Measurements from ENCODE around the gene ALOX15.
"Not testable (repeated sequence)": the region's sequence is repeated elsewhere in the genome, so short reads cannot be mapped to it uniquely, and the experiment has no call there.

DNA sequence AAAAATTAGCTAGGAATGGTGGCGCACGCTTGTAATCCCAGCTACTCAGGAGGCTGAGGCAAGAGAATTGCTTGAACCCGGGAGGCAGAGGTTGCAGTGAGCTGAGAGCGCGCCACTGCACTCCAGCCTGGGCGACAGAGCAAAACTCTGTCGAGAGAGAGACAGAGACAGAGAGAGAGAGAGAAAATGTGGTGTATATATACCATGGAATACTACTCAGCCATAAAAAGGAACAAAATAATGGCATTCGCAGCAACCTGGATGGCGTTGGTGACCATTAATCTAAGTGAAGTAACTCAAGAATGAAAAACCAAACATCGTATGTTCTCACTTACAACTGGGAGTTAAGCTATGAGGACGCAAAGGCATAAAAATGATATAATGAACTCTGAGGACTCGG is 48.4 kb upstream of the ALOX15 start:
- not testable (repeated sequence) for TF ChIP-seq EZH2 (IDR thresholded peaks at IDR 0.05; ENCODE audit: borderline replicate concordance, insufficient read depth, low read length, poor library complexity, severe bottlenecking)
- TF ChIP-seq, protein P1, sequence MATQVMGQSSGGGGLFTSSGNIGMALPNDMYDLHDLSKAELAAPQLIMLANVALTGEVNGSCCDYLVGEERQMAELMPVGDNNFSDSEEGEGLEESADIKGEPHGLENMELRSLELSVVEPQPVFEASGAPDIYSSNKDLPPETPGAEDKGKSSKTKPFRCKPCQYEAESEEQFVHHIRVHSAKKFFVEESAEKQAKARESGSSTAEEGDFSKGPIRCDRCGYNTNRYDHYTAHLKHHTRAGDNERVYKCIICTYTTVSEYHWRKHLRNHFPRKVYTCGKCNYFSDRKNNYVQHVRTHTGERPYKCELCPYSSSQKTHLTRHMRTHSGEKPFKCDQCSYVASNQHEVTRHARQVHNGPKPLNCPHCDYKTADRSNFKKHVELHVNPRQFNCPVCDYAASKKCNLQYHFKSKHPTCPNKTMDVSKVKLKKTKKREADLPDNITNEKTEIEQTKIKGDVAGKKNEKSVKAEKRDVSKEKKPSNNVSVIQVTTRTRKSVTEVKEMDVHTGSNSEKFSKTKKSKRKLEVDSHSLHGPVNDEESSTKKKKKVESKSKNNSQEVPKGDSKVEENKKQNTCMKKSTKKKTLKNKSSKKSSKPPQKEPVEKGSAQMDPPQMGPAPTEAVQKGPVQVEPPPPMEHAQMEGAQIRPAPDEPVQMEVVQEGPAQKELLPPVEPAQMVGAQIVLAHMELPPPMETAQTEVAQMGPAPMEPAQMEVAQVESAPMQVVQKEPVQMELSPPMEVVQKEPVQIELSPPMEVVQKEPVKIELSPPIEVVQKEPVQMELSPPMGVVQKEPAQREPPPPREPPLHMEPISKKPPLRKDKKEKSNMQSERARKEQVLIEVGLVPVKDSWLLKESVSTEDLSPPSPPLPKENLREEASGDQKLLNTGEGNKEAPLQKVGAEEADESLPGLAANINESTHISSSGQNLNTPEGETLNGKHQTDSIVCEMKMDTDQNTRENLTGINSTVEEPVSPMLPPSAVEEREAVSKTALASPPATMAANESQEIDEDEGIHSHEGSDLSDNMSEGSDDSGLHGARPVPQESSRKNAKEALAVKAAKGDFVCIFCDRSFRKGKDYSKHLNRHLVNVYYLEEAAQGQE (IDR thresholded peaks at IDR 0.05; ENCODE audit: borderline replicate concordance), result not testable (repeated sequence)

Data from neural cell (in vitro differentiated cells).